CD14-positive monocyte (primary cell): ENCODE data around the gene TEX54. TPM values are rescaled to one million over a fixed set of nuclear protein-coding genes. Genes with fewer than 3 reads are reported as not detected.

Experiments used
- DNase-seq, 3 donors: peaks; one replicate each; pipeline ENCODE4 v3.0.0-alpha.2; 2011 to 2022
- H2AFZ ChIP-seq: 2 replicates; pipeline ENCODE4 v1.6.0; 2012; ENCODE audit warnings: mild to moderate bottlenecking, low read depth, low read length, inconsistent platforms; ENCODE audit not compliant: insufficient read depth, poor library complexity, severe bottlenecking
- H3K27ac ChIP-seq, 2 donors: 1 replicate in 1 of 2; 2 replicates in 1 of 2; pipeline ENCODE4 v1.5.1; 2012 to 2013; ENCODE audit warnings: low read length in 2 of 2, control low read depth in 1 of 2, inconsistent platforms in 1 of 2, low read depth in 1 of 2, mild to moderate bottlenecking in 1 of 2
- H3K27me3 ChIP-seq, 2 donors: one replicate each; pipeline versions ENCODE4 v1.6.0 to v1.6.1; 2011 to 2013; ENCODE audit warnings: low read length in 2 of 2; ENCODE audit not compliant: control insufficient read depth in 2 of 2, insufficient read depth in 2 of 2
- H3K36me3 ChIP-seq, 2 donors: replicated peaks in 1 of 2; 1 replicate in 1 of 2; 2 replicates in 1 of 2; pipeline versions ENCODE4 v1.5.1 to v1.6.1; 2012 to 2013; ENCODE audit warnings: low read length in 2 of 2, control low read depth in 1 of 2, inconsistent platforms in 1 of 2, mild to moderate bottlenecking in 1 of 2; ENCODE audit not compliant: insufficient read depth in 2 of 2, control insufficient read depth in 1 of 2
- H3K4me1 ChIP-seq, 2 donors: 1 replicate in 1 of 2; 2 replicates in 1 of 2; pipeline versions ENCODE4 v1.5.1 to v1.6.1; 2012 to 2013; ENCODE audit warnings: low read length in 2 of 2, control low read depth in 1 of 2, inconsistent platforms in 1 of 2, mild to moderate bottlenecking in 1 of 2, moderate library complexity in 1 of 2; ENCODE audit not compliant: insufficient read depth in 2 of 2, control insufficient read depth in 1 of 2
- H3K4me2 ChIP-seq: replicated peaks from 2 replicates; pipeline ENCODE3; 2012; ENCODE audit warnings: low read length, moderate library complexity, mild to moderate bottlenecking; ENCODE audit not compliant: poor library complexity, severe bottlenecking; ENCODE audit errors: extremely low read depth
- H3K4me3 ChIP-seq, 3 experiments: fragments of 200-600 bp in 1 of 3; sonication (generic) in 1 of 3; replicated peaks in 1 of 3; 1 replicate in 2 of 3; 2 replicates in 1 of 3; pipeline ENCODE4 v1.5.1; 2011 to 2013; ENCODE audit warnings: low read length in 3 of 3, mild to moderate bottlenecking in 3 of 3, control low read depth in 2 of 3, low read depth in 2 of 3, inconsistent platforms in 1 of 3, moderate library complexity in 1 of 3
- H3K79me2 ChIP-seq: 2 replicates; pipeline ENCODE4 v1.6.0; 2012; ENCODE audit warnings: mild to moderate bottlenecking, control low read depth, inconsistent platforms, low read length, moderate library complexity; ENCODE audit not compliant: insufficient read depth
- H3K9ac ChIP-seq: 2 replicates; pipeline ENCODE4 v1.6.0; 2017; ENCODE audit warnings: low read length, mild to moderate bottlenecking; ENCODE audit not compliant: insufficient read depth, poor library complexity, severe bottlenecking
- H3K9me3 ChIP-seq, 2 donors: replicated peaks in 1 of 2; 1 replicate in 1 of 2; 2 replicates in 1 of 2; pipeline versions ENCODE4 v1.5.1 to v1.6.1; 2012 to 2013; ENCODE audit warnings: low read length in 2 of 2, control low read depth in 1 of 2; ENCODE audit not compliant: control insufficient read depth in 1 of 2, insufficient read depth in 1 of 2
- H4K20me1 ChIP-seq: 2 replicates; pipeline ENCODE4 v1.6.0; 2012; ENCODE audit warnings: mild to moderate bottlenecking, low read length, control low read depth, moderate library complexity; ENCODE audit not compliant: insufficient read depth
- H3K27ac Mint-ChIP-seq, 7 donors: one replicate each; pipeline ENCODE4 v1.8.0; 2020; ENCODE audit warnings: mild to moderate bottlenecking in 7 of 7, mixed read lengths in 7 of 7, moderate library complexity in 6 of 7, inconsistent platforms in 2 of 7
- H3K27me3 Mint-ChIP-seq, 3 donors: one replicate each; pipeline ENCODE4 v1.8.0; 2021 to 2022; ENCODE audit warnings: low read depth in 3 of 3, mild to moderate bottlenecking in 3 of 3, mixed read lengths in 3 of 3, moderate library complexity in 3 of 3, inconsistent platforms in 1 of 3
- H3K36me3 Mint-ChIP-seq, 2 donors: one replicate each; pipeline ENCODE4 v1.8.0; 2020; ENCODE audit warnings: mixed read lengths in 2 of 2, inconsistent platforms in 1 of 2, mild to moderate bottlenecking in 1 of 2
- H3K4me1 Mint-ChIP-seq: one replicate; pipeline ENCODE4 v1.8.0; 2020; ENCODE audit warnings: mild to moderate bottlenecking, mixed read lengths
- H3K4me3 Mint-ChIP-seq, 2 donors: one replicate each; pipeline ENCODE4 v1.8.0; 2020; ENCODE audit warnings: mild to moderate bottlenecking in 2 of 2, mixed read lengths in 2 of 2, moderate library complexity in 1 of 2
- H3K9me3 Mint-ChIP-seq, 7 donors: one replicate each; pipeline ENCODE4 v1.8.0; 2020 to 2022; ENCODE audit warnings: mixed read lengths in 7 of 7, mild to moderate bottlenecking in 6 of 7, moderate library complexity in 6 of 7, inconsistent platforms in 2 of 7
- WGBS: methylation state at CpG from one replicate; pipeline ENCODE4 v1.1.5; 2013; ENCODE audit warnings: missing lambda C conversion rate; ENCODE audit not compliant: insufficient coverage; 5-methylcytosine and 5-hydroxymethylcytosine counted together
- intact Hi-C, 2 donors: fragments of 100-400 bp; cut with micrococcal nuclease; formaldehyde crosslinking; loops; one replicate each; pipeline versions ENCODE4 v1.15.0 to v1.15.1; 2023
- polyA plus RNA-seq, 3 donors: library from polyadenylated mRNA; depleted of rRNA in 1 of 3; unstranded in 2 of 3; stranded (reverse) in 1 of 3; fragments of 300-500 nt in 2 of 3; fragments of >200 nt in 1 of 3; fragmentation: Illumina TruSeq in 2 of 3; gene quantifications; 1 replicate in 2 of 3; 2 replicates in 1 of 3; pipeline ENCODE4 v1.2.3, GENCODE V29; 2012 to 2021
- TF ChIP-seq, protein P1 (sequence below): fragments of 200-600 bp; IDR thresholded peaks from one replicate; pipeline ENCODE4 v1.8.0; 2022; ENCODE audit warnings: antibody characterized with exemption, mild to moderate bottlenecking

Gene TEX54
- polyA plus RNA-seq, 3 donors, result 0.74 TPM; not detected in 2

GRCh38 chr11:62794201-62794775 lies 38.4 kb downstream of the TEX54 start:
- H3K9me3 Mint-ChIP-seq, result no peaks in the 10 kb centered on the region
- no peak overlapping the region for H2AFZ ChIP-seq
- peaks cover 0 to 1% (median 0%) of the 10 kb centered on the region in 3 donors for H3K27me3 Mint-ChIP-seq
- intact Hi-C loops, result no loop called here
- 83% methylated on average over 2 of the region's 8 CpGs for WGBS
- peaks cover 77% of the 10 kb centered on the region for H3K79me2 ChIP-seq
- no peak overlapping the region for H3K4me3 ChIP-seq
- no peaks in the 10 kb centered on the region for H3K27me3 ChIP-seq
- H3K4me1 ChIP-seq, result peaks cover 23 to 38% of the 10 kb centered on the region in 2 donors
- peaks cover 82 to 88% of the 10 kb centered on the region in 2 donors for H3K36me3 ChIP-seq
- no peak overlapping the region for H3K4me2 ChIP-seq
- no peak overlapping the region for H3K4me3 Mint-ChIP-seq
- H3K9me3 ChIP-seq, result no peaks in the 10 kb centered on the region
- H3K4me1 Mint-ChIP-seq, result peaks cover 30% of the 10 kb centered on the region
- peaks cover 73% of the 10 kb centered on the region for H4K20me1 ChIP-seq
- H3K9ac ChIP-seq, result no peak overlapping the region
- TF ChIP-seq, protein P1, sequence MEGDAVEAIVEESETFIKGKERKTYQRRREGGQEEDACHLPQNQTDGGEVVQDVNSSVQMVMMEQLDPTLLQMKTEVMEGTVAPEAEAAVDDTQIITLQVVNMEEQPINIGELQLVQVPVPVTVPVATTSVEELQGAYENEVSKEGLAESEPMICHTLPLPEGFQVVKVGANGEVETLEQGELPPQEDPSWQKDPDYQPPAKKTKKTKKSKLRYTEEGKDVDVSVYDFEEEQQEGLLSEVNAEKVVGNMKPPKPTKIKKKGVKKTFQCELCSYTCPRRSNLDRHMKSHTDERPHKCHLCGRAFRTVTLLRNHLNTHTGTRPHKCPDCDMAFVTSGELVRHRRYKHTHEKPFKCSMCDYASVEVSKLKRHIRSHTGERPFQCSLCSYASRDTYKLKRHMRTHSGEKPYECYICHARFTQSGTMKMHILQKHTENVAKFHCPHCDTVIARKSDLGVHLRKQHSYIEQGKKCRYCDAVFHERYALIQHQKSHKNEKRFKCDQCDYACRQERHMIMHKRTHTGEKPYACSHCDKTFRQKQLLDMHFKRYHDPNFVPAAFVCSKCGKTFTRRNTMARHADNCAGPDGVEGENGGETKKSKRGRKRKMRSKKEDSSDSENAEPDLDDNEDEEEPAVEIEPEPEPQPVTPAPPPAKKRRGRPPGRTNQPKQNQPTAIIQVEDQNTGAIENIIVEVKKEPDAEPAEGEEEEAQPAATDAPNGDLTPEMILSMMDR, result no peak
- peaks cover 75 to 85% of the 10 kb centered on the region in 2 donors for H3K36me3 Mint-ChIP-seq
- H3K27ac ChIP-seq, result peak overlapping the region in 1 of 2 donors; percentile 36
- DNase-seq, result peak in 1 of 3 donors; percentile 1
- H3K27ac Mint-ChIP-seq, result peak overlapping the region in 2 of 7 donors; percentile 61 to 63

- Mint-ChIP-seq H3K4me1 (peaks cover 43% of the 10 kb centered on the region), H3K4me3 (peak overlapping the region; percentile 83 to 89), H3K9me3 (no peaks in the 10 kb centered on the region), H3K27me3 (no peaks in the 10 kb centered on the region), H3K36me3 (peaks cover 59 to 69% of the 10 kb centered on the region in 2 donors), H3K27ac (peak overlapping the region; percentile 82 to 95 (median 92))
- Histone ChIP-seq H3K9ac (peak overlapping the region; percentile 76), H3K4me3 (peak overlapping the region in 1 of 3 experiments; percentile 84), H3K79me2 (peaks cover 84% of the 10 kb centered on the region), H3K9me3 (no peaks in the 10 kb centered on the region), H3K27ac (peak overlapping the region; percentile 32 to 77), H3K36me3 (peaks cover 67 to 74% of the 10 kb centered on the region in 2 donors), H4K20me1 (peaks cover 57% of the 10 kb centered on the region), H3K27me3 (no peaks in the 10 kb centered on the region), H2AFZ (no peak overlapping the region), H3K4me1 (peaks cover 27 to 57% of the 10 kb centered on the region in 2 donors), H3K4me2 (peak overlapping the region; percentile 78)
- TF ChIP-seq, protein P1, result no peak
- DNase-seq, result peak in 1 of 3 donors; percentile 20
- 8% methylated on average over 7 of the region's 11 CpGs for WGBS
- intact Hi-C loops, result no loop called here
Observed at GRCh38 chr11:62792202-62792575, 40.5 kb downstream of the TEX54 start.
